Epithelial cell of esophagus (primary cell): ENCODE results near the gene PTPRE.

ENCODE experiments used
- DNase-seq: peaks from one replicate; pipeline ENCODE4 v3.0.0; 2010; ENCODE audit warnings: low read depth
- H3K4me3 ChIP-seq: 2 replicates; pipeline ENCODE4 v1.5.1; 2011; ENCODE audit warnings: mild to moderate bottlenecking, low read length, control low read depth
- CTCF ChIP-seq: IDR thresholded peaks from 2 replicates; pipeline ENCODE4 v1.5.1; 2011; ENCODE audit warnings: low read depth, mild to moderate bottlenecking, low read length, control low read depth, inconsistent platforms; ENCODE audit not compliant: insufficient read depth; ENCODE audit errors: missing control alignments

The PTPRE gene

GRCh38 chr10:127911867-127912257, 5.0 kb downstream of the PTPRE start:
- TF ChIP-seq CTCF: no peak

GRCh38 chr10:127912607-127913367, 5.9 kb downstream of the PTPRE start:
- no peak for TF ChIP-seq CTCF
- no peak overlapping the region for H3K4me3 ChIP-seq
- DNase-seq: no peak

More at GRCh38 chr10:127911867-127912257, 5.0 kb downstream of the PTPRE start:
- no peak overlapping the region for H3K4me3 ChIP-seq
- no peak for DNase-seq

GRCh38 chr10:127913368-127913759, 6.5 kb downstream of the PTPRE start:
- no peak overlapping the region for H3K4me3 ChIP-seq
- no peak for TF ChIP-seq CTCF
- DNase-seq: no peak

- H3K4me3 ChIP-seq: no peak overlapping the region
- TF ChIP-seq CTCF: no peak
- DNase-seq: no peak
These were observed 8.4 kb downstream of the PTPRE start for GRCh38 chr10:127915324-127915723.

GRCh38 chr10:127916826-127917225, 9.9 kb downstream of the PTPRE start:
- no peak for TF ChIP-seq CTCF
- DNase-seq: no peak
- H3K4me3 ChIP-seq: no peak overlapping the region

GRCh38 chr10:127918572-127918971, 11.7 kb downstream of the PTPRE start:
- DNase-seq: no peak
- no peak overlapping the region for H3K4me3 ChIP-seq
- TF ChIP-seq CTCF: no peak
